H54 (cell line): ENCODE measurements around the gene THSD8.
A peak's percentile ranks its signal among the peaks of the same experiment; 100 is the strongest.

ENCODE experiments used
- DNase-seq: peaks from one replicate; pipeline ENCODE4 v3.0.0; 2011; ENCODE audit warnings: low spot score, mixed read lengths; ENCODE audit not compliant: insufficient read length
- FAIRE-seq: peaks from 3 replicates; lab custom pipeline; 2011; peaks lifted over from hg19 to GRCh38; lab: Jason Lieb, UNC
- POLR2A ChIP-seq: IDR thresholded peaks from 2 replicates; pipeline ENCODE4 v1.6.1; 2011; ENCODE audit warnings: low read depth, mild to moderate bottlenecking, low read length

Gene THSD8

GRCh38 chr19:12773571-12773970 lies 28.3 kb upstream of the THSD8 start:
- no peak for DNase-seq
- no peak for TF ChIP-seq POLR2A
- no peak for FAIRE-seq

GRCh38 chr19:12774588-12775555 lies 27.0 kb upstream of the THSD8 start, which contains the start of gene HOOK2:
Gene HOOK2 (minus strand): TSS chr19:12775552. CDS start chr19:12775449, 103 bp downstream.
- DNase-seq = no peak
- FAIRE-seq = no peak
- peak; percentile 19; the same call in 1 of the 2 replicates for TF ChIP-seq POLR2A

- TF ChIP-seq POLR2A = no peak
- DNase-seq (peak; percentile 78), FAIRE-seq (no peak)
Measured at GRCh38 chr19:12777217-12778016, 24.5 kb upstream of the THSD8 start.

GRCh38 chr19:12778017-12778904 lies 23.6 kb upstream of the THSD8 start:
- FAIRE-seq = no peak
- TF ChIP-seq POLR2A = peak; percentile 31; the same call in 1 of the 2 replicates
- no peak for DNase-seq

- FAIRE-seq = no peak
- no peak for TF ChIP-seq POLR2A
- no peak for DNase-seq
Measured at GRCh38 chr19:12778905-12779161, 23.0 kb upstream of the THSD8 start.

GRCh38 chr19:12779162-12779993 lies 22.5 kb upstream of the THSD8 start:
- DNase-seq (no peak), FAIRE-seq (no peak)
- TF ChIP-seq POLR2A = no peak

- no peak for DNase-seq
- FAIRE-seq = no peak
Measured at GRCh38 chr19:12782174-12782423, 19.8 kb upstream of the THSD8 start.

GRCh38 chr19:12782424-12783290 lies 19.2 kb upstream of the THSD8 start:
- FAIRE-seq (no peak), DNase-seq (no peak)
- TF ChIP-seq POLR2A = peak; percentile 48; the same call in 1 of the 2 replicates

More at GRCh38 chr19:12782174-12782423, 19.8 kb upstream of the THSD8 start:
- TF ChIP-seq POLR2A = no peak

- FAIRE-seq (no peak), DNase-seq (no peak)
- TF ChIP-seq POLR2A = no peak
Measured at GRCh38 chr19:12783291-12783848, 18.5 kb upstream of the THSD8 start.

- FAIRE-seq (no peak), DNase-seq (no peak)
- no peak for TF ChIP-seq POLR2A
Measured at GRCh38 chr19:12783849-12784393, 17.9 kb upstream of the THSD8 start.

GRCh38 chr19:12784394-12784870 lies 17.4 kb upstream of the THSD8 start:
- no peak for TF ChIP-seq POLR2A
- DNase-seq (no peak), FAIRE-seq (no peak)
